HepG2 (cell line): Measurements from ENCODE around the gene SYS1. TPM values are rescaled to one million over a fixed set of nuclear protein-coding genes. Genes with fewer than 3 reads are reported as not detected.

ENCODE experiments used
- BCLAF1 ChIP-seq: fragments of 450-650 bp; IDR thresholded peaks from 2 replicates; pipeline ENCODE4 v1.6.1; 2017; ENCODE audit warnings: mild to moderate bottlenecking
- CSRNP1 ChIP-seq: sonication (generic); formaldehyde crosslinking; IDR thresholded peaks from 2 replicates; pipeline ENCODE4 v1.8.1; 2023; ENCODE audit warnings: mild to moderate bottlenecking, missing genetic modification reagents
- DZIP1 ChIP-seq: sonication (generic); formaldehyde crosslinking; IDR thresholded peaks from 2 replicates; pipeline ENCODE4 v1.5.0; 2020; ENCODE audit warnings: mild to moderate bottlenecking, missing genetic modification reagents
- ETV5 ChIP-seq: IDR thresholded peaks from 2 replicates; pipeline ENCODE4 v1.6.1; 2018; ENCODE audit warnings: missing biosample characterization, missing genetic modification reagents, inconsistent platforms, borderline replicate concordance
- HDAC2 ChIP-seq: sonication (generic); formaldehyde crosslinking; IDR thresholded peaks from 2 replicates; pipeline ENCODE4 v1.4.0; 2020; ENCODE audit warnings: missing genetic modification reagents
- HOXA3 ChIP-seq: sonication (generic); formaldehyde crosslinking; IDR thresholded peaks from 2 replicates; pipeline ENCODE4 v1.5.0; 2020; ENCODE audit warnings: missing genetic modification reagents
- KLF13 ChIP-seq: sonication (generic); formaldehyde crosslinking; IDR thresholded peaks from 2 replicates; pipeline ENCODE4 v1.4.0; 2020; ENCODE audit warnings: mild to moderate bottlenecking, missing genetic modification reagents
- KMT2B ChIP-seq: IDR thresholded peaks from 2 replicates; pipeline ENCODE4 v1.6.1; 2016; ENCODE audit warnings: missing genetic modification reagents, missing compliant biosample characterization
- PRDM15 ChIP-seq: sonication (generic); formaldehyde crosslinking; IDR thresholded peaks from 2 replicates; pipeline ENCODE4 v1.4.0; 2020; ENCODE audit warnings: missing genetic modification reagents
- THYN1 ChIP-seq: sonication (generic); formaldehyde crosslinking; IDR thresholded peaks from 2 replicates; pipeline ENCODE4 v1.8.1; 2023; ENCODE audit warnings: low read depth, mild to moderate bottlenecking, moderate library complexity, missing genetic modification reagents, borderline replicate concordance
- ZNF24 ChIP-seq: fragments of 450-650 bp; IDR thresholded peaks from 2 replicates; pipeline ENCODE4 v1.6.1; 2017; ENCODE audit warnings: antibody characterized with exemption, mild to moderate bottlenecking
- ZNF333 ChIP-seq: sonication (generic); formaldehyde crosslinking; IDR thresholded peaks from 2 replicates; pipeline ENCODE4 v1.4.0; 2020; ENCODE audit warnings: mild to moderate bottlenecking, missing genetic modification reagents, borderline replicate concordance
- ZNF556 ChIP-seq: sonication (generic); formaldehyde crosslinking; IDR thresholded peaks from 2 replicates; pipeline ENCODE4 v1.4.0; 2020; ENCODE audit warnings: mild to moderate bottlenecking, missing genetic modification reagents, borderline replicate concordance
- ZNF703 ChIP-seq: sonication (generic); formaldehyde crosslinking; IDR thresholded peaks from 2 replicates; pipeline ENCODE4 v1.5.1; 2020; ENCODE audit warnings: missing genetic modification reagents, mild to moderate bottlenecking, moderate library complexity, borderline replicate concordance
- polyA plus RNA-seq, 8 experiments: library from polyadenylated mRNA; depleted of rRNA in 3 of 8; stranded (reverse) in 7 of 8; unstranded in 1 of 8; fragments of >200 nt; fragmentation: Illumina TruSeq in 4 of 8; extraction: Trizol in 4 of 8; gene quantifications; 2 replicates each; pipeline versions ENCODE4 v1.2.1 to v1.2.3, GENCODE V29; 2011 to 2016; ENCODE audit warnings: low read depth in 4 of 8, missing spikeins in 1 of 8, mixed read lengths in 1 of 8; ENCODE audit not compliant: insufficient read depth in 1 of 8
- total RNA-seq, 5 experiments: library from RNA; depleted of rRNA; stranded (reverse); fragments of >200 nt; fragmentation: Illumina TruSeq; extraction: Trizol; gene quantifications; 2 replicates each; pipeline ENCODE4 v1.2.3, GENCODE V29; 2016; ENCODE audit warnings: low read depth in 1 of 5

The SYS1 gene
- total and polyA plus RNA-seq, 2 of the 13 experiments (the other 11 are each of a cell fraction or from before 2014, with no cell fraction given), result 38.3 to 65.6 TPM

GRCh38 chr20:45359406-45360148 lies 3.4 kb upstream of the SYS1 start (continued):
- TF ChIP-seq BCLAF1 (no peak), PRDM15 (CRISPR knock-in tag) (no peak; the same call in 1 of the 2 replicates), ZNF556 (CRISPR knock-in tag) (no peak), CSRNP1 (CRISPR knock-in tag) (no peak), KLF13 (CRISPR knock-in tag) (no peak), ETV5 (peak; percentile 25; the same call in 1 of the 2 replicates), ZNF703 (CRISPR knock-in tag) (no peak), ZNF24 (no peak), DZIP1 (no peak), THYN1 (no peak), ZNF333 (CRISPR knock-in tag) (no peak), HOXA3 (CRISPR knock-in tag) (no peak; the same call in 1 of the 2 replicates), HDAC2 (CRISPR knock-in tag) (no peak; the same call in 1 of the 2 replicates), KMT2B (no peak)
